ENCODE results near the gene ZNF135.

Gene ZNF135

DNA sequence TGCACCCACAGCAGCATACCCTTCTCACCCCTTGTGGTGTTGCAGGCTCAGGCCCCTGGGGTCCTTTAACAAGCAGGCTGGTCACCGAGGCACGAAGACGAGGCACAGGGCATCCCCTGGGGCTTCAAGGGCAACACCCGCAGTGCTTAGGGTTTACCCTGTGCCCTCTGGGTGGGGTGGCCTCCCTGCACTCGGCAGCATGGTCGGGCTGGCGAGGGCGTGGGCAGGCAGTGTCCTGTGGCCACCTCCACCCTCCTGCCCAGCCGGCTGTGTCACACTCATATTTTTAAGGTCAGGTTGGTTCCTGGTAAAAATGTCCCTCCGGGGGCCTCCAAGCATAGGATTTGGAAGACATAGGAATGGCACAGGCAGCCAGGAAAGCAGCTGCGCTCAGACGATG is 11.4 kb upstream of the ZNF135 start:
- DNase-seq, result no peak

DNA sequence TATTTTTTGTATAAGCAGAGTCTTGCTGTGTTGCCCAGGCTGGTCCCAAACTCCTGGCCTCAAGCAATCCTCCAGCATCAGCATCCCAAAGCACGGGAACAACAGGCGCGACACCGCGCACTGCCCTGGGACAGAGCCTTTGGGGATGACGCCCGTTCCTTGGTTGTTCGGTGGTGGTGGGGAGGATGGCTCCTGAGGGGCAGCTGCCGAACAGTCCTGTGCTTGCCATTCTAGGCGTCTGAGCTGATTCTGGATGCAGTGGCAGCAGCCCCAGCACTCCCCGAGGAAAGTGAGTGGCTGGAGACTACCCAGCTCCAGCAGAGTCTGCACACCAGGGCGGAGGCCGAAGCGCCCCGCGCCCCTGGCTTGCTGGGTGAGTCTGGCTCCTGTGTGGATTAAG is 6.8 kb upstream of the ZNF135 start:
- no peak for DNase-seq

DNA sequence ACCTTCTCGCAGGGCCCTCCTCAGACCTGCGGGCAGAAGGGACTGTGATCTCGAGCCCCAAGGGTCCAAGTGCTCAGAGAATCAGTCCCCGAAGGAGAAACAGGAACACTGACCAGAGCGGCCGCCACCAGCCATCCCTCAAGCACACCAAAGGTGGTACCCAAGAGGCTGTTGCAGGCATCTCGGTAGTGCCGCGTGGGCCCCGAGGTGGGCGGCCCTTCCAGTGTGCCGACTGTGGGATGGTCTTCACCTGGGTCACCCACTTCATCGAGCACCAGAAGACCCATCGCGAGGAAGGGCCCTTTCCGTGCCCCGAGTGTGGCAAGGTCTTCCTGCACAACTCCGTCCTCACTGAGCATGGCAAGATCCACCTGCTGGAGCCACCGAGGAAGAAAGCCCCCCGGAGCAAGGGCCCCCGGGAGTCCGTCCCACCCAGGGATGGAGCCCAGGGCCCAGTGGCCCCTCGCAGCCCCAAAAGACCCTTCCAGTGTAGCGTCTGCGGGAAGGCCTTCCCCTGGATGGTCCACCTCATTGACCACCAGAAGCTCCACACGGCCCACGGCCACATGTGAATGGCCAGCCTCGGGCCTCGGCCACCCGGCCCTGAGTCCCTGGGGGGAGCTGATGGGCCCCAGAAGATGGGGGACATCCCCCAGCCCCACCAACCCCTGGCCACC is 5.5 kb upstream of the ZNF135 start:
- no peak for DNase-seq

DNA sequence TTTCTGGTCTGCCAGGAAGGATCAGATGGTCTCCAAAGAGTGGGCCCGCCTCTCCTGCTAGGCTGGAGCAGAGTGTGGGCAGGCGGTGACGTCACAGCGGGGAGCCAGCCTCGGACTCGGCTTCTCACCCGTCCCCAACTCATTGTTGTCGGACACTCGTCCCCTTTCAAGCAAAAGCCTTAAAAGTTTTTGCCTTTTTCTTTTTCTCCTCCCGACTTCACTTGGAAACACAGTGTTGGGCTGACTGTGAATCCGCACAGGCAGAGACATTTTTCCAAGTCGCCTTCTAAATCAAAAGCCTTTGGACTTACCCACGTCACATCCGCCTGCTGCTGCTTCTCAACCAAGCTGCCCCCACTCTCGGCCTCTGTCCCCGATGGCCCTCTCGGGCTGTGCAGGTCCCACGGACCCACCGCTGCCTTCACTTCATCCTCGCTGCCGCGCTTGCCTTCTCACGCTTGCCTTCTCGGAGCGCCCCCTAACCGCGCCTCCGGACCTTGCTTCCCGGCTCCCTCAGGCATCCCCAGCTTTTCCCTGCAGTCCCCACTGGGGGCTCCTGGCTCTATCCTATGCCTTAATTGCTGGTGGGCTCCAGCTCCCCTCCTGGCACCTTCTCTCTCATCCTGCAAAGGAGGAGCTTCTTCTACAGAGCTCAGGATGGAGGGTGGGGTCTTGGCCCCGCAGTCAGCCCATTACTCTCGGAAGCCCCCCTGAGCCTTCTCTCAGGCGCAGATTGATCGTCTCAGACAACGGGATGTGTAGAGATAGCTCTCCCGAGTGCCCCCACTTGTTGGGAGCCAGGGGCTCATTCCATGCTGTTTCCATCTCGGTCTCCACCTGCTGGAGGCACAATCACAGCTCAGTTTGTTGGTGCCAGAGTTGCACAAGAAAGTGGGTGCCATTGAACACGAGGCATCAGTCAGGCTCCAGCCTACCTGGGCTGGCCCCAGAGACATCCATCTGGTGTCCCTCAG is 3.9 kb upstream of the ZNF135 start:
- DNase-seq, result peak; percentile 16

DNA sequence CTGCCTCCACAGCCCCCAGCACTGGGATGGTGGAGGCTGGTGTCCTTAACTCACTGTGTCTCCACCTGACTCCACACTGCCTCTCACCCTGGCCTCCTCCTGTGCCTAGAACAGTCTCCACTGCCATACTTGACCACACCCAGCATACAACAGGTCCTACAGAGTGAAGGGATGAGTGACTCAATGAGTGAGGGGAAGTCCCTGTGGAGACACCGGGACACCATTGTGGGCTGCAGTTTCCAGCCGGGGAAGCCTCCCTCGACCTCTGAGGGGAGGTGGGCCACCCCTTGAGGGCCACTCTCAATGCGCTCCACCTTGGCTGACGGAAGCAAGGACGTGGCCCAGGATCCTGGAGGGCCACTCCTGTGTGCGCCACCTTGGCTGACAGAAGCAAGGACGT is 2.8 kb upstream of the ZNF135 start:
- no peak for DNase-seq

DNA sequence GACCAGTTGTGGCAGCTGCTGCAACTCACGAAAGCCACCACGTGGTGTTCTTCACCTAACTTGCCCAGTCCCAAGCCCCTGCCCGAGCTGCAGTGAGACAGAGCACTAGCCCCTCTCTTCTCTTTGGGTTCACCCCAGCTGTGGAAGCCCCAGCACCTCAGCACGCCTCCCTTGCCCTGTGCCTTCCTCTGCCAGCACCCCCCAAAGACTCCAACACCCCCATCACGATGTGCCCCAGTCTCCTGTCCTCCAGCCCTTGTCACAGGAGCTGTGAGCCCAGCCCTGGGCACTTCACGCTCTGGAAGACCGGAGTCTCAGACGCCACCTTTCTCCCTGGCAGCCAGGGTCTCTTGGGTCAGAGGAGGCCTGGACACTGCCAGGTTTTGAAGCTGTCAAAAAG is 2.2 kb upstream of the ZNF135 start:
- DNase-seq, result no peak

DNA sequence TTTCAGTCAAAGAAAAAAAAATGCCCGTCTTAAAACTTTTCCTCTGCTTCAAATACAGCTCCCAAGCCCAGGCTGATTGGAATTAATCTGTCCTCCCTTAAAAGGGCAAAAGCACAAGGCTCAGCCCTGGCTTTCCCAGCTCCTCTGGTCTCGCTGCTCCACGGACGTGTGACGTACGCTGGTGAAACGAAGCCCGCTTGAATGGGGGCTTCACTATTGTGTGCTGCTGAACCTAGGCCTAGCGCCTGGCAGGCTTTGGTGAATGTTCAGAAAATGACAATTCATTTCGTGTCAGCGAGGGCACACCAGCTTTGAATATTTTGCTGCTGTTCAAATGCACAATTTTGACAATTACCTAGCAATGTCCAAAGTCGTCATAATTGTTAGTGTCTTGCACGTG is 615 bp upstream of the ZNF135 start:
- DNase-seq, result no peak

DNA sequence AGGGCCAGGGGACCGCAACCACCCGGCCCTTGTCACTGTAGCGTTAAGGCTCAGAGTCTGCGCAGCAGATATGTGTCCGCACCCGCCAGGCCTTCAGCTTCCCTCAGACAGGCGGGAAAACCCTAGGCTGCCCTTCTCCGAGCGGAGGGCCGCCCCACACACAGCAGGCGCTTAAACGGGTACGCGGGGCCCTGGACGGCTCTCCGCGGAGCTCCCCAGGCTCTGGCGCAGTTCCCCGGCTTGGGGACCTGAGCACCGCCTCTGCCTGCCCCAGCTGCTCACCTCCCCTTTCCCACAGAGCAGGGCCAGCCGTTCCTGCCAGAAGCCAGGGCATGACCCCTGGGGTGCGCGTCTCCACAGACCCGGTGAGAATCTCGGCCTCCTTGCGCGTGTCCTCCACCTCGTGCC is 593 bp downstream of the ZNF135 start:
- no peak for DNase-seq

DNA sequence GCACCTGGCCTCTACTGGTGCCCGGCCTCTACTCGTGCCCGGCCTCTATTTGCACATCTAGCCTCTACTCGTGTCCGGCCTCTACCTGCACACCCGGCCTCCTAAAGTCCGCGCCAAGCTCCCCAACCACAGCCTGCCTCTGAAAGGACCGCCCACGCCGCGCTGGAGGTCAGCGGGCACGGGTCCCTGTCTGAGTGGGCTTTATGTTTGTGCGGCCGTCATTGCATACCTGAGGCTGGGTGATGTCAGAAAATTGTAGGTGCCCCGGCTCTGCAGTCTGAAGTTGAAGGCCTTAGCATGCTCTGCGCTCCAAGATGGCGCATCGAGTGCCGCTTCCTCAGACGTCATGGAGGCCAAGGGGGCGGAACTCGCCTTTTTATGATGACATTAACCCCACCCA is 1.1 kb downstream of the ZNF135 start:
- no peak for DNase-seq

DNA sequence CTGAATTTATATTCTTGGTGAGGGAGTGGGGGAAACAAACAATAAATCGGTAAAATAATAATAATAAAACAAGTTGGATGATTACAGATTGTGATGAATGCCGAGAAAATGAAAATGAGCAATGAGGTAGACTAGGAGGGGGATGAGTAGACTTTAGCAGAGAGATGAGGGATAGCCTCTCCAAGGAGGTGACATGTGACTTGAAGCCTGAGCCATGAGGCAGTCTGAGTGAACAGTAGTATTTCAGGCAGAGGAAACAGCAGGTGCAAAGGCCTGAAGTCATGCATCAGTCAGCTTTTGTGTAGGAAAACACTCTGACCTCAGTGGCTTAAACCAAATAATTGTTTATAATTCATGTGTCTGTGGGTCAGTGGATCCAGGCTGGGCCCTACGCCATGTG is 4.6 kb downstream of the ZNF135 start:
- DNase-seq, result no peak

DNA sequence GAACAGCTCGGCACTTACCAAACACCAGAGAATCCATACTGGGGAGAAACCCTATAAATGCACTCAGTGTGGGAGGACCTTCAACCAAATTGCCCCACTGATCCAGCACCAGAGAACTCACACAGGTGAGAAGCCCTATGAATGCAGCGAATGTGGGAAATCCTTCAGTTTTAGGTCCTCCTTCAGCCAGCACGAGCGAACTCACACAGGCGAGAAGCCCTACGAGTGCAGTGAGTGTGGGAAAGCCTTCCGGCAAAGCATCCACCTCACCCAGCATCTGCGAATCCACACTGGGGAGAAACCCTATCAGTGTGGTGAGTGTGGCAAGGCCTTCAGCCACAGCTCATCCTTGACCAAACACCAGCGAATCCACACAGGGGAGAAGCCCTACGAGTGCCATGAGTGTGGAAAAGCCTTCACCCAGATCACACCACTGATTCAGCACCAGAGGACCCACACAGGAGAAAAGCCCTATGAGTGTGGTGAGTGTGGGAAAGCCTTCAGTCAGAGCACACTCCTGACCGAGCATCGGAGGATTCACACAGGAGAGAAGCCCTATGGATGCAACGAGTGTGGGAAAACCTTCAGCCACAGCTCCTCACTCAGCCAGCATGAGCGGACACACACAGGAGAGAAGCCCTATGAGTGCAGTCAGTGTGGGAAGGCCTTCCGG is 8.3 kb downstream of the ZNF135 start:
- DNase-seq, result no peak

DNA sequence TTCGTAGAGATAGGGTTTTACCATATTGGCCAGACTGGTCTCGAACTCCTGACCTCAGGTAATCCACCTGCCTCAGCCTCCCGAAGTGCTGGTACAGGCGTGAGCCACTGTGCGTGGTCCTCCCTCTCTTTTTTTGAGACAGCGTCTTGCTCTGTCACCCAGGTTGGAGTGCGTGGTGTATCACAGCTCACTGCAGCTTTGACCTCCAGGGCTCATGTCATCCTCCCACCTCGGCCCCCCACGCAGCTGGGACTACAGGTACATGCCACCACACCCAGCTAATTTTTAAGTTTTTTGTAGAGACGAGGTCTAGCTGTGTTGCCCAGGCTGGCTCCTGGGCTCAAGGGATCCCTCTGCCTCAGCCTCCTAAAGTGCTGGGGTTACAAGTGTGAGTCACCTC is 20.7 kb downstream of the ZNF135 start:
- no peak for DNase-seq

DNA sequence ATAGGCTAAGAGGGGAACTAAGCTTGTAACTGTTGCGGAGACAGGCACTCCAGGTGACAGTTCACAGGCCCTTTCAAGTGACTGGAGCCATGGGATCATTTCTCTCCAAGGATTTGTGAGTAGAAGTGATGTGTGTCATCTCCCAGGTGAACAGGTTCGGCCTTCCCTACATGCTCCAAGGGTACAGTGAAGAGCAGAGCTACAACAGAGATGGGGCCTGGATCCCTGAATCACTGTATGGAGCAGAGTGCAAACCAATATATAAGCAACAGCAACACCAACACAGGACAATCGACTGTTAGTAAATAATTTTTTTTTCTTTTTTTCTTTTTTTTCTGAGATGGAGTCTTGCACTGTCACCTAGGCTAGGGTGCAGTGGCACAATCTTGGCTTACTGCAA is 23.9 kb downstream of the ZNF135 start:
- no peak for DNase-seq

DNA sequence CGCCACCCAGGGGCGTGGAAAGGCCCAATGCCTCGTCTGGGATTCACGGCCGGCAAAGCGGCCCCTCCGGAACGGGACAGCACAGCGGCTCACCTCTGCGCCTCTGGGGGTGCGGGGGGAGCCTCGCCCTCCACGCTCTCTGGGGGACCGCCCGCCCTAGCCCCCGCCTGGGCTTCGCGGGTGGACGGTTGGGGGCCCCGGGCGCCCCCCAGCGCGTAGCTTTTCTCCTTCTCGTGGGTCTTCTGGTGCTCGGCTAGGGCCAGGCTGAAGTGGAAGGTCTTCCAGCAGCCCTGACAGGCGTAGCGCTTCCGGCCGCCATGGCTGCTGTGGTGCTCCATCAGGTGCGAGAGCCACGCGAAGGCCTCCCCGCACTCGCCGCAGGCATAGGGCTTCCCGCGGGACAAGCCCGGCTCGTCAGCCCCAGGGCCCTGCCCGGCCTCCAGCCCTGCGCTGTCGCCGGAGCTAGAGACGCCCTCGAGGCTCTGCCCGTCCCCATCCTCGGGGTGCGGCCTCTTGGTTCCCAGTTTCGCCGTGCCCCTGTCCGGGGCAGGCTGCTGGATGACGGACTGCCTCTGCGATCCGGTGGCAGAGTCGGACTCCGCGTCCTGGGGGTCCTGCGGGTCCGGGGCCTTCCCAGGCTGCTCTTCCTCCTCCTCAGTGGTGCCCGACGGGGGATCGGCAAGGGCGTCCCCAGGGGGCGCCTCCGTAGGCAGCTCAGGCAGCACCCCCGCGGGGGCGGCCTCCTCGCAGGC is 25.7 kb downstream of the ZNF135 start:
- DNase-seq, result no peak

DNA sequence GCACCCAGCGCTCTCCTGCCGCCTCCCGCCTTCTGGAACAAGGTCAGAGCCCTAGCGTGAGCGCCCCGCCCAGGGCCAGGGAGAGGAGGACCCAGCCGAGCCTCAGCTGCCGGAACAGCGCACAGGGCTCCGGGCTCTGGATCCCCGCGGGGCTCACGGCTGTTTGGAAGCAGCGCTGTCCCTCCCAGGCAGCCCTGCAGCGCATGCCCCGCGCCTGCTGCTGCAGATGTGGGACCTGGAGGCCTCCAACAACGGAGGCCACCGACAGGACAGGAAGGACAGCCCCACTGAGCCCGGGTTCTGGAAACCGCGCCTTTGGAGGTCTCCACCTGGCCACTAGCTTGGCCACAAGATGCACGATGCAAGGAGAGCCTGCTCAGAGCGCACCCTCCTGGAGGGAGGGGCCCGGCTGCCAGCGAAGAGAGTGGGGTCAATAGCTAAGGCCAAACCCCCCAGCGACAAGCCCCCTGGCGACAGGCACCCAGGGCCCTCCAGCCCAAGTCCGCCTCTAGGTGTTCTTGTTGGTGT is 26.3 kb downstream of the ZNF135 start:
- no peak for DNase-seq

DNA sequence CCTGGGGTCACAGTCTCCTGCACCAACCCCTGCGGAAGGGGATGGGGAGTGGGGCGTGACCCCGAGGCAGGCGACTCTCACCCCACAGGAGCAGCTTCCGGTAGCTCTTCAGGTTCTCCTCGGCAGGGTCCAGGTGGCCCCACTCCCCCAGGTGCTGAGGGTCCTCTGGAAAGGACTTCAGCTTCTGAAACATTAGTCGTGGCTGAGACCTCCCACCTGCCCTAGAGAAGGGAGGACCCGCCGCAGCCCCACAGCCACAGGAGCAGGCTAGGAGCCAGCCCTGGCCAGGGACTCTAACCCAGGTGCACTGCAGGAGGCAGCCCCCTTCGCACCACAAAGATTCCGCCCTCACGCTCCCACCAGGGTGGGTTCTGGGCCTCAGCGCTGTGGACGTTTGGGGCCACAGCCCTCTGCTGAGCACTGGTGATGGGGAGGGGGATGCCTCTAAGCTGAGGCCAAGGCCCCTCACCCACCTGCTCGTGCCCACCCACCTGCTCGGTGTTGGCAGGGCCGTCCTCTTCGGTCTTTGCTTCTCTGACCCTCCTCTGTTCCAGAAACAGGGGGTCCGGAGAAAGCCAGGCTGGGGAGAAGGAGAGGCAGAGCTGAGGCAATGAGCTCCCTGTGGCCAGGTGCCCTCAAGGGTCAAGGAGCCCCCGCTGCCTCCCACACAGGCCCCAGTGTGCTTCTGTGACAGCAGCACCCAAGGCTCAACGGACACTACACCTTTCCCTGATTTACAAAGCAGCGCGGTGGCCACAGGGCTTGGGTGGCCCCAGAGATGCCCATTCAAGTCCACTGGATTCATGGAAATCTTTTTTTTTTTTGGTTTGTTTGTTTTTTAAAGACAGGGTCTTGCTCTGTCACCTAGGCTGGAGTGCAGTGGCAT is 28.0 kb downstream of the ZNF135 start:
- DNase-seq, result no peak

DNA sequence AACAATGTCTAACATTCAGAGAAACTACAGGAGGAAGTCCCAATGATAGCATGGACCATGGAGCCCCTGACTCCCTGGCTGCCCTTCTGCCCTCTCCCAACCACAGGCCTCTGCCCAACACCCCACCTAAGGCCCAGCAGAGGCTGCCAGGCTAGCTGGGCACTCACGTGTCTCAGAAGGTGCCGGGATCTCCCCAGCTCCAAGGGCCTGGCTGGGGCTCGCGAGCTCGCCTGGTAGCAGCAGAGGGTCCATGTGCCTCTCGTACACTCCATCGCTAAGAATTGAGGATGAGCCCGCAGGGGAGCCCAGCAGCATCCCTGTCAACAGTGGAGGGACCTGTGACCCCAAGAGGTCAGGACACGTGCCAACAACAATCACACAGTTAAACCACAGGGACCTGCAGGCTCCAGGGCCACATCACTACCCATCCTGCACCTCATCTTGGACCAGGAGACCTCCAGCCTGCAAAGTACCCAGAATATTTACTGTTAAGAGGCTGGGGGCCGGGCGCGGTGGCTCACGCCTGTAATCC is 29.5 kb downstream of the ZNF135 start:
- no peak for DNase-seq

DNA sequence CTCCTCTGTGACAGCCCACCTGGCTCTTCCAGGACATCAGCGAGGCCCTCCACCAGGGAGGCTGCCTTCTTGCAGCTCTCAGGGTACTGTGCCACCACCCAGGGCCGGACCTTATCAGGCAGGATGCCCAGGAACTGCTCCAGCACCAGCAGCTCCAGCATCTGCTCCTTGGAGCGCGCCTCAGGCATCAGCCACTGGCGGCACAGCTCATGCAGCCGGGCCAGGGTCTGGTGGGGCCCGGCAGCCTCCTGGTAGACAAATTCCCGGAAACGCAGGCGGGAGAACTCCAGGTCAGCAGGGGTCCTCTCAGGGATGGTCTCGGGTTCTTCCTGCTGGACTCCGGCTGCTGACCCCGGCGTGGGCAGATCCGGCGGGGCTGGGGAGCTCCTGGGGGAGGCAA is 30.8 kb downstream of the ZNF135 start:
- DNase-seq, result no peak

DNA sequence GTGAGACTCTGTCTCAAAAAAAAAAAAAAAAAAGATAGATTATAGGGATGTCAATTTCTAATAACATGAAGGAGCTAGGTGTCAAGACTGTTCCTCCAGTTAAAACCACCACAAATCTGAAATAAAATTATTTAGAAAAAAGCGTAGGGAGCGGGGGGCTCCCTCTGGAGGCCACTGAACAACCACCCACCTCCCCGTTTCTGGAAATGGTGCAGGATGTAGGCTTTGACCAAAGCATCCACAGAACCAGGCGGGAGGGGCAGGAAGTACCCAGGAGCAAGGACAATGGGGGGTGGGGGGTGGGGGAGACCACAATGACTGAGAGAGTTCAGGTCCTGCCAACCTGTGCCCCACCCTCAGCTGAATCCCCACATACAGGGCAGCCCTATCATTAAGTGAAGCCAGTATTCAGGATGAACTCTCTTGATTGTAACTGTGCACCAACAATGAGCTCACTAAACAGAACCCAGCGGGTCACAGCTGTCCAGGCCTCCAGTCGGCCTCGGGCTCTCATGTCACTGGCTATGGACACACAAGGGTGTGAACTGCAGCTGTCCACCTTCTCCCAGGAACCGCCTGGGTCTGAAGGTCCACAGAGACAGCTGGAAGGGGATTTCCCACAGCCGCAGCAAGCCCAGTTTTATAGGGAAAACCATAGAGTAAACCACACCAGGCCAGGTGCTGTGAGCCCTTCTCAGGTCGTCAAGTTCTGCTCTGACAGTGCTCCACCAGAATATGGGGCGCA is 32.3 kb downstream of the ZNF135 start:
- no peak for DNase-seq

DNA sequence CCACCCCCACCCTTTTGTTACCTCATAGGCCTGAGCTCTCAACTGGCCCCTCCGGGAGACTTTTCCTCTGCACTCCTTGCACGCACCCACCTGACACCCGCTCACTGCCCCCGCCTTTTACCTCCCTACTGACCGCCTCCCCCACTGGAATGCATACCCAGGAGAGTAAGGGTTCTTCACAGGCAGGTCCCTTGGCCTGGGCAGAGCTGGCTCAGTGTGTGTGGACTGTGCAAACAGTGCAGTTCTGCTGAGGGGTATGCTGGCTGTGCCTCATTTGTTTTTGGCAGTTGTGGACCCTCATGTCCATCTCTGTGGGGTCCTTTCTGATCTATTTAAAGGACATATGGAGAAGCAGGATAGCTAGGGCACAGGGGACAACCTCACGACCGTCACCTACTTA is 34.0 kb downstream of the ZNF135 start:
- DNase-seq, result no peak

DNA sequence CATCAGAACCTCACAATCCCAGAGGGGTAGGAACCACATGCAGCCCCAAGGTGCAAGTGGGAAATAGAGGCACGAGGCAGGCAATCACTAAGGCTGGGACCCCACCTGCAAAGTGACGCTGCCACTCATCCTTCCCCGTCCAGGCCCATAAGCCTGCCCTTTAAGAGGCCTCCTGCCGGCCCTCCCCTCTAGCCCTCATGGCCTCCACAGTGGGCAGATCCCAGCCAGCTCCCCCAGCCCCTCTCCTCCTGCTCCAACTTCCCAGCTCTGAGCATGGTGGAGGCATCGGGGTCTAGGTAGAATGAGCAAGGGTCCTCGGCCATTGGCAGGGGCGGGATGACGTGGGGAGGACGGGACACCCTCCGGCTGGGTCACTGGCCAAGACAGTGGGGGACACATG is 36.2 kb downstream of the ZNF135 start:
- DNase-seq, result no peak

Measured in KG1 (cell line).